Fibroblast of pulmonary artery (primary cell): ENCODE data around the gene SPDYE6.
"Not testable (repeated sequence)": the region's sequence is repeated elsewhere in the genome, so short reads cannot be mapped to it uniquely, and the experiment has no call there.

ENCODE experiments used
- DNase-seq: peaks from one replicate; pipeline ENCODE4 v3.0.0-alpha.2; 2010; ENCODE audit warnings: low read depth
- H3K4me3 ChIP-seq: replicated peaks from 2 replicates; pipeline ENCODE4 v1.5.1; 2011; ENCODE audit warnings: low read depth, mild to moderate bottlenecking, control low read depth, low read length, moderate library complexity
- CTCF ChIP-seq: IDR thresholded peaks from 2 replicates; pipeline ENCODE4 v1.5.1; 2011; ENCODE audit warnings: mild to moderate bottlenecking, control low read depth, low read length, inconsistent platforms; ENCODE audit errors: missing control alignments

The SPDYE6 gene

DNA sequence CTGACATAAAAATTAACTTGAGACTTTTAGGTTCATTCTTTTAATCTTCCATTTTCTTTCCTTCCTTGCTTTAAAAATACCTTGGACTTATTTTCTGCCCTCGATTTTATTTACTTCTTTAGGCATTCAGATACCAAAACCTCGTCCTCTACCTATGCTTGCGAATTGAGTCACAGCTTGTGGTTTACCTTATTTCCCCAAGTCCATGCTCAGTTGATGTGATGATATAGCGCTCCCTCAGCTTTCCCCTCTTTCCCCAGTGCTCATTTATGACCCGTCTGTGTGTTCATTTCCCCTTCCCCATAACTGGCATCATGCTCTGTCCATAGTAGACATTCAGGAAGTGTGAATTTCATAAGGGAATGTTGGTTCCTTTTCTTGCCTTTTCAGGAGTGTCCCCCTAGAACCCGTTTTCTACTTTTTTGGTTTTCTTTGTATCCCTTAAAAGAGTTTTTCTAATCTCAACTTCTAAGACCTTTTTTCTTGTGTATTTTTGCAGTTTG lies 20.8 kb upstream of the SPDYE6 start:
- no peak for TF ChIP-seq CTCF
- DNase-seq, result no peak
- no peak overlapping the region for H3K4me3 ChIP-seq

DNA sequence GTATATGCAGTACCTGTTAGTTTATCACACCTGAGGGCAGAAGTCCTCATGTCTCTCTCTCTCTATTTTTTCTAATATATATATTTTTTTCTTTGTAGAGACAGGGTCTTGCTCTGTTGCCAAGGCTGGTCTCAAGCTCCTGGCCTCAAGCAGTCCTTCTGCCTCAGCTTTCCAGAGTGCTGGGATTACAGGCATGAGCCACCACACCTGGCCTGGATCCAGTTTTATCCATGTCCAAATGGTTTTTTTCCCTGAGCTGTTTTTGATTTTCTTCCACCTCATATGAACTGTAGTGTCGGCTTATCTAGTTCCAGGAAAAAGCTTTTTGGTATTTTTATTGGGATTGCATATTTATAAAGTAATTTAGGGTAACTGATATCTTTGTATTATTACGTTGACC lies 16.6 kb upstream of the SPDYE6 start:
- DNase-seq, H3K4me3 ChIP-seq: not testable (repeated sequence)

GRCh38 chr7:102370038-102370437 lies 13.8 kb upstream of the SPDYE6 start:
- not testable (repeated sequence) for H3K4me3 ChIP-seq, DNase-seq

GRCh38 chr7:102365390-102365789 lies 9.1 kb upstream of the SPDYE6 start:
- H3K4me3 ChIP-seq, DNase-seq: not testable (repeated sequence)

DNA sequence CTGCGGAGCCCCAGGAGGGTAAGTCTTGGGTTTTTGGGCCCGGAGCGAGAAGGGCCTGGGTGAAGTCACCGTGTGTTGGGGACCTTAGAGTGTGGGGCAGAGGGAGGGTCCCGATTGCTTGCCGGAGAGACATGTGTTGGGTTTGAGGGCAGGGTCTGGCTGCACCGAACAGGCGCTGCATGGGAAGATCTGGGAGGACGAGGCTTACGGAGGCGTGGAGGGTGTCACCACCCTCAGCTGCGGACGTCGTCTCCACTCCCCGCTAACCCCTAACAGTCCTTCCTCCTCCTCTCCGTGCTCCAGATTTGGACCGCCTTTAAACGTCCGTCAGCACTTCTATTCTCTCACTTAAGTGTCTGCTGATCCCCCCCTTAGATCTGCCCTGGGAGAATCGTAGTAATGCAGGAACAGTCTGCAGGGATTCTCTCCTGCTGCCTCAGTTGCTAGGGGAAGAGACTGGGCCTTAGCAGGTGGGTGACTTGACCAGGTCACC lies 8.2 kb upstream of the SPDYE6 start:
- H3K4me3 ChIP-seq, result peak overlapping the region; percentile 62
- DNase-seq, result not testable (repeated sequence)

DNA sequence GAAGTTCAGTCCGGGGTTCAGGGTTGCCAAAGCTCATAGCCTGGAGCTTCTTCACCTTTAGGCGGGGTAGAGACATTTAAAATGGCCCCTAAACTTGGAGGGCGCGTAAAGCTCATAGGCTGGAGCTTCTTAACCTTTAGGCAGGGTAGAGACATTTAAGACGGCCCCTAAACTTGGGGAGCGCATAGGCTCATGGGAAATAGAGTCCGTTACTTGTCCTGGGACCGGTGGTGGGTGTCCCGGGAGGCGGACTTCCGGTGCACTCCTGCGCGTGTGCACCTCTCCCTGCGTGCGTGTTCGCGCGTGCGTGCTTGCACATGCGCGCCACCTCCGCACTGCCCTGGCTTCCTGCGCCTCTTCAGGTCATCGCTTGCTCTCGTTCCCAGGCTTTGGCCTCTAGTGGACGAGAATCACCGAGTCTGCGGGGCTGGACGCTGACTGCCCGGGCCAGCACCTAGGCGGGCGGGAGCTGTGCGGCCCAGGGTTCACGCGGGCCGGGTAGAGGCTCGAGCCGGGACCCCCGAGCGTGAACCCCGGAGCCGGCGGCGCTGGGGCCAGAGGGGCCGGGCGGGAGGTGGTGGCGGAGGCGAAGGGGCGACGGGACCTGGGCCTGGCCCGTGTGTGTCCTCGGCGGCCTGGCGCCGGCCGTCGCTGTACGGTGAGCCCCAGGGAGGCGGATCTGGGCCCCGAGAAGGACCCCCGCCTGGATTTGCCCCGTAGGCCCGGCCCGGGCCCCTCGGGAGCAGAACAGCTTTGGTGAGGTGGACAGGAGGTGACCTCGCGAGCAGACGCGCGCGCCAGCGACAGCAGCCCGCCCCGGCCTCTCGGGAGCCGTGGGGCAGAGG lies 7.5 kb upstream of the SPDYE6 start:
- peak overlapping the region; percentile 62 for H3K4me3 ChIP-seq
- peak; percentile 99 for DNase-seq
- TF ChIP-seq CTCF, result peak; percentile 9

DNA sequence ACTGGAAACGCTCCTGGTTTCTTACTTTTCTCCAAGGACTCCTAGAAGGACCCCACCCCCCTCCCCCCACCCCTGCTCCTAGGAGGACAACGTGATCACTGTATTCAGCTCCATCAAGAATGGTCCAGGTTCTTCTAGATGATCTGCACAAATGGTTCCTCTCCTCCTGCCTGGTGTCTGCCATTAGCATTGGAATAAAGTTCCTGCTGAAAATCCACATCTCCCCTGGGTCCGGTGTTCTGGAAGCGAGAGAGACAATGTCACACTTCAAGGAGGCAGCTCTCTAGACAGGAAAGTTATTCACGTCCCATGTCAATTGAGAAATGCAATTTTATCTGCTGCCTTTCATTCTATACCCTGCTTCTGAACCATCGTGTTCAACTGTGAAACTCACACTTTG lies 9.3 kb downstream of the SPDYE6 start:
- H3K4me3 ChIP-seq, DNase-seq: not testable (repeated sequence)

DNA sequence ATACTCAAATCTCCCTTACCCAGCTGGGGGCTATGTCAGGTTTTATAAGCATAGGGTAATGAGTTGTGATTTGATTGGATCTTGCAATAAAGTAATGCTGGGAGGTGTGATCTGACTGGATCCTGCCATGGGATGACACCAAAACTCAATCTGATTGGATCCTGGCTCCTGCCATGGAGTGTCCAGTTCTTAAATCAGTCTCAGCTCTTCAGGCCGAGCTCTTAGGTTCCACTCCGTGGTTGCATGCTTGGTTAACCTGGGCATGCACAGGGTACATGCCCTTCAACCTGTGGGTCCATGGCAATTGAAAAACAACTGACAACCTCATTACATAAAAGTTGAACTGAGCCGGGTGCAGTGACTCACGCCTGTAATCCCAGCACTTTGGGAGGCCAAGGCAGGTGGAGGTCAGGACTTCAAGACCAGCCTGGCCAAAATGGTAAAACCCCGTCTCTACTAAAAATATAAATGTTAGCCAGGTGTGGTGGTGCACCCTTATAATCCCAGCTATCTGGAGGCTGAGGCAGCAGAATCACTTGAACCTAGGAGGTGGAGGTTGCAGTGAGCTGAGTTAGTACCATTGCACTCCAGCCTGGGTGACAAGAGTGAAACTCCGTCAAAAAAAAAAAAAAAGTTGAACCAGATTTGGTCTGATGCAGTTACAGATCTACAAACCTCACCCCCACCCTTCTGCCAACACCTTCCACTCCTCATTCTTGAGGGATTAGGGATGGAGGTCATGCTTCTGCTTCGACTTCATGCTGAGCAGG lies 15.5 kb downstream of the SPDYE6 start:
- not testable (repeated sequence) for DNase-seq, H3K4me3 ChIP-seq

GRCh38 chr7:102337420-102337819 lies 18.8 kb downstream of the SPDYE6 start:
- H3K4me3 ChIP-seq, DNase-seq: not testable (repeated sequence)

GRCh38 chr7:102337002-102337401 lies 19.2 kb downstream of the SPDYE6 start:
- H3K4me3 ChIP-seq, DNase-seq: not testable (repeated sequence)

- not testable (repeated sequence) for H3K4me3 ChIP-seq, DNase-seq
Measured at GRCh38 chr7:102335574-102335973, 20.7 kb downstream of the SPDYE6 start.

GRCh38 chr7:102330666-102331460 lies 25.4 kb downstream of the SPDYE6 start:
- DNase-seq, H3K4me3 ChIP-seq: not testable (repeated sequence)

DNA sequence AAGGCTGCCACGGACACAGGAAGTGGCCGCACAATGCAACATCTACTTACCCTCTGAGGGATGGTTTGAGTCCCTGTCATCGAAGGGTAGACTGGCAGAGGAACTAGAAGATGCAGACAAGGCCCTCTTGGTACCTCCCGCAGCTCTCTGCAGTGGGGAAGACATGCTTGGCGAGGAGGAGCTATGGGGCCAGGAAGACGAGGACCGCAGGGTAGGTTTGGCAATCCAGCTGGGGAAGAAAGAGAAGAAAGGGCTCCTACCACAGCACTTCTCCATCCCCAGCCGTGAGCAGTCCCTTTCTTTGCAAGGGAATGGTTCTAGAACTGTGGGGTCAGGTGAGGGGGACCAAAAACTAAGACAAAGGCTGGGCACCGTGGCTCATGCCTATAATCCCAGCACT lies 26.9 kb downstream of the SPDYE6 start:
- DNase-seq, result not testable (repeated sequence)

GRCh38 chr7:102328863-102329262 lies 27.4 kb downstream of the SPDYE6 start:
- not testable (repeated sequence) for H3K4me3 ChIP-seq, DNase-seq

More for the DNA sequence above, 26.9 kb downstream of the SPDYE6 start:
- not testable (repeated sequence) for H3K4me3 ChIP-seq

DNA sequence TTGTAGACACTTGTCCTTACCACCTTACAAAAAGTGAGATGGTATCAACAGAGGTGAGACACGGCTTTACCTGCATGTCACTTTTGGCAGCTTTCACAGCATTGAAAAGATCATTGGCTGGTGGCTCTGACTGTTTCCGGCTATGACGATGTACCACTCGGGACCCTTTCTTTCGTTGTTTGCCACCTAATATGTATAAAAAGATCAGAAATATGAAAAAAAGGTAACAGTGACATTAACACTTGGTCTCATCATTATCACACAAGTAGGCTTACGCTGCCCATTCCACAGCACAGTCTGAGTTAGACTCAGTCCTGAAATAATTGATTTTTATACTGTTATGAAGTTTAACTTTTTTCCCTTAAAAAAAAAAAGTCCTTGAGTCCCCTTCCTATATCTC lies 29.1 kb downstream of the SPDYE6 start:
- not testable (repeated sequence) for DNase-seq, H3K4me3 ChIP-seq
